ENCODE data around the gene KDM1B. TPM values are rescaled to one million over a fixed set of nuclear protein-coding genes. Genes with fewer than 3 reads are reported as not detected.

Gene KDM1B
- total RNA-seq, 1 donor from 2014 or later, result 26.0 TPM

- Histone ChIP-seq H3K4me3 (no peak overlapping the region), H3K4me1 (no peaks in the 10 kb centered on the region), H3K27ac (no peak overlapping the region), H3K9me3 (no peaks in the 10 kb centered on the region), H3K27me3 (ENCODE audit: low read depth) (no peaks in the 10 kb centered on the region), H3K36me3 (peaks cover 78% of the 10 kb centered on the region)
- ATAC-seq (no peak), DNase-seq (no peak)
- TF ChIP-seq CTCF (IDR thresholded peaks at IDR 0.05), result no peak
- intact Hi-C loops (cut with DNase I), result no loop called here
Measured at GRCh38 chr6:18244251-18244650, 89.0 kb downstream of the KDM1B start.

- Histone ChIP-seq H3K9me3 (no peaks in the 10 kb centered on the region), H3K27me3 (ENCODE audit: low read depth) (no peaks in the 10 kb centered on the region), H3K4me1 (no peaks in the 10 kb centered on the region), H3K36me3 (peaks cover 85% of the 10 kb centered on the region), H3K27ac (no peak overlapping the region), H3K4me3 (no peak overlapping the region)
- intact Hi-C loops (cut with DNase I), result no loop called here
- DNase-seq (no peak), ATAC-seq (no peak)
- TF ChIP-seq CTCF (IDR thresholded peaks at IDR 0.05), result no peak
Measured at GRCh38 chr6:18245079-18245478, 89.9 kb downstream of the KDM1B start.

GRCh38 chr6:18245642-18246041 is 90.4 kb downstream of the KDM1B start:
- Histone ChIP-seq H3K27ac (no peak overlapping the region), H3K4me1 (no peaks in the 10 kb centered on the region), H3K9me3 (no peaks in the 10 kb centered on the region), H3K27me3 (ENCODE audit: low read depth) (no peaks in the 10 kb centered on the region), H3K36me3 (peaks cover 91% of the 10 kb centered on the region), H3K4me3 (no peak overlapping the region)
- TF ChIP-seq CTCF (IDR thresholded peaks at IDR 0.05), result no peak
- ATAC-seq, result no peak
- DNase-seq, result no peak
- intact Hi-C loops (cut with DNase I), result no loop called here

GRCh38 chr6:18246205-18246604 is 91.0 kb downstream of the KDM1B start:
- DNase-seq (no peak), ATAC-seq (no peak)
- no peak for TF ChIP-seq CTCF (IDR thresholded peaks at IDR 0.05)
- Histone ChIP-seq H3K36me3 (peaks cover 88% of the 10 kb centered on the region), H3K4me1 (no peaks in the 10 kb centered on the region), H3K27me3 (ENCODE audit: low read depth) (no peaks in the 10 kb centered on the region), H3K9me3 (no peaks in the 10 kb centered on the region), H3K27ac (no peak overlapping the region), H3K4me3 (no peak overlapping the region)
- intact Hi-C loops (cut with DNase I), result no loop called here

GRCh38 chr6:18247002-18247401 is 91.8 kb downstream of the KDM1B start:
- intact Hi-C loops (cut with DNase I), result no loop called here
- no peaks in the 10 kb centered on the region for H3K9me3 ChIP-seq
- H3K36me3 ChIP-seq, result peaks cover 86% of the 10 kb centered on the region
- ATAC-seq (no peak), DNase-seq (no peak)
- no peaks in the 10 kb centered on the region for H3K27me3 ChIP-seq (ENCODE audit: low read depth)
- no peak overlapping the region for H3K4me3 ChIP-seq
- H3K27ac ChIP-seq, result no peak overlapping the region
- H3K4me1 ChIP-seq, result no peaks in the 10 kb centered on the region
- no peak for TF ChIP-seq CTCF (IDR thresholded peaks at IDR 0.05)

- H3K27me3 ChIP-seq (ENCODE audit: low read depth), result no peaks in the 10 kb centered on the region
- no peaks in the 10 kb centered on the region for H3K9me3 ChIP-seq
- intact Hi-C loops (cut with DNase I), result no loop called here
- no peak overlapping the region for H3K27ac ChIP-seq
- DNase-seq (no peak), ATAC-seq (no peak)
- H3K36me3 ChIP-seq, result peaks cover 84% of the 10 kb centered on the region
- no peak overlapping the region for H3K4me3 ChIP-seq
- no peaks in the 10 kb centered on the region for H3K4me1 ChIP-seq
- no peak for TF ChIP-seq CTCF (IDR thresholded peaks at IDR 0.05)
Measured at GRCh38 chr6:18248698-18249097, 93.5 kb downstream of the KDM1B start.

Data from lower lobe of right lung (tissue), 2 donors.